NCI-H146 treated with DMSO at 0.1 percent for 48 hours (cell line): ENCODE measurements around the gene LHPP.
A peak's percentile ranks its signal among the peaks of the same experiment; 100 is the strongest.

Experiments used
- DNase-seq: peaks from one replicate; lab custom pipeline; 2025; ENCODE audit not compliant: unreplicated experiment; lab: John Stamatoyannopoulos, UW

The LHPP gene

DNA sequence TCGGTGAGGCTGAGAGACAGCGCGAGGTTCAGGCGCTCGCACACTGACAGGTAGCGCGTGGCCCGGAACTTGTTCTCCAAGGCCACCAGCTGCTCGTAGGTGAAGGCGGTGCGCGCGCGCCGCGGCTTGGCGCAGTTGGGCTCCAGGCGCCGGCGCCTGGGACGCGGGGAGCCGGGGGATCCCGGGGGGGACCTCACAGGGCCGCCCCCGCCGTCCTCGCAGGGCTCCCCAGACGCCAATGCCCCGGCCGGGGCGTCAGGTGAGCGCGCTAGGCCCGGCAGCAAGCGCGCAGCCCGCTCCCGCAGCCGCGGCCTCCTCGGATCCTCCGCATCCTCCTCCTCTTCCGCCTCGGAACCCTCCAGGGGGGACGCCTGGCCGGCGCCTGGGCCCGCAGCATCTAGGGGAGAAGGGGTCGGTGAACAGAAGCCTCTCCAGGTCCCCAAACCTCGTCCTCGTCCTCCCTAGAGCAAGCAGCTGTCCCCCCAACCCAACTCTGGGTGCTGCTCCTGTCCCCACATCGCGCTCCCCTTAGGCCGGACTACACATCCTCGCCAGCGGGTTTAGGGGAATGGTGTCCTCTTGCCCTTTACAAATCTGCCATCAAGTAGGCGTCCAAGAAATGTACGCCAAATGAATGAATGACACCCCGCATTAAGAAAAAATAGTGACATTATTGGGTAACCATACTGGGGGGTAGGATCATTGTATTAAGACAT lies 13.7 kb upstream of the LHPP start:
- DNase-seq: no peak

- DNase-seq: no peak
Observed at GRCh38 chr10:124448696-124449169, 12.9 kb upstream of the LHPP start.

- no peak for DNase-seq
Observed at GRCh38 chr10:124449170-124450011, 12.2 kb upstream of the LHPP start.

- DNase-seq: peak; percentile 33
Observed at GRCh38 chr10:124450012-124450782, 11.4 kb upstream of the LHPP start, which contains the start of gene NKX1-2. Gene NKX1-2 (minus strand): TSS chr10:124450035. CDS start chr10:124449943, 92 bp downstream.

DNA sequence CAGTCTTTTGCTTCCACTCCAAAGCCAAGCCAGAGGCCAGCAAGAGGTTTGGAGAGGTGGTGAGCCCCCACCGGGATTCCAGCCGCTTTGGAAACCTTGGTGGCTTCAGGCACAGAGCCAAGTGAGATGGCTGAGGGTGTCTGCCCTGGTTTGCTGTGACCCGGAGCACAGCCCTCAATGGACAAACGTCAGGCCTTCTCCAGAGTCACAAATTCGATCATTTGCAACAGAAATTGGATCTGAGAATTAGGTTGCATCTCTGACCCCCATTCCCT lies 10.9 kb upstream of the LHPP start:
- no peak for DNase-seq

GRCh38 chr10:124451276-124451675 lies 10.3 kb upstream of the LHPP start:
- DNase-seq: no peak

- peak; percentile 29 for DNase-seq
Observed at GRCh38 chr10:124453960-124454610, 7.5 kb upstream of the LHPP start.

DNA sequence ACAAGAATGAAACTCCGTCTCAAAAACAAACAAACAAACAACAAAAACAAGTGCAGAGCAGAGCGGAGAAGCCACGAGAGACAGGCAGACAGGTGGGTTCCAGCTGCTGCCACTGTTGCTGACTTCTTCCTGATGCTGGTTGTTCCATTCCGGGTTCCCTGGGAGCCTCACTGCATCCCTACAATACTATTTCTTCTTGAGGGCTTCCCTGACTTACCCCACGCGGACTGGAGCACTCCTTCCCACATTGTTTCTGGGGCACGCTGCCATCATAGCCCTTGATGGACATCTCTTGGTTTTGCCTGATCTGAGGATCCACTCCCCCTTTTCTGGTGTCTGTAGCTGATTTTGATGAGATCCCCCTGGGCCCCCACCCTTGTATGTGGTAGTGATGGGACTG lies 6.2 kb upstream of the LHPP start:
- DNase-seq: no peak

GRCh38 chr10:124458473-124458872 lies 3.1 kb upstream of the LHPP start:
- DNase-seq: no peak

DNA sequence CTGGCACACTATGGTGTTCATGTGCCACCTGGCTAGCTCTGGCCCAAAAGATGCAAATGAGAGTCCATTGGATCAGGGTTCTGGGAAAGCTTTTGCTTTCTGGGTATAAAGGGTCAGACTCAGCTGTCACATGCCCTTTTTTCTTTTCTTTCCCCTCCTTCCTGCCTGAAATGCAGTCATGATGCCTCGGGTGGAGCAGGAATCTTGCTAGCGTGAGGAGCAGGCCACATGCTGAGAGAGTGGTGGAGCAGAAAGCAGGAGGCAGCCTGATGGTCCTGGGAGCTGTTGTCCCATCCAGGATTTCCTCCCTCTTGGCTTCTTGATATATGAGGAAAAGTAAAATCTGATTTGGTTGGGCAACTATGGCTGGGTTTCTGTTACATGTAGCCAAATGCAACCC lies 2.7 kb upstream of the LHPP start:
- DNase-seq: no peak

DNA sequence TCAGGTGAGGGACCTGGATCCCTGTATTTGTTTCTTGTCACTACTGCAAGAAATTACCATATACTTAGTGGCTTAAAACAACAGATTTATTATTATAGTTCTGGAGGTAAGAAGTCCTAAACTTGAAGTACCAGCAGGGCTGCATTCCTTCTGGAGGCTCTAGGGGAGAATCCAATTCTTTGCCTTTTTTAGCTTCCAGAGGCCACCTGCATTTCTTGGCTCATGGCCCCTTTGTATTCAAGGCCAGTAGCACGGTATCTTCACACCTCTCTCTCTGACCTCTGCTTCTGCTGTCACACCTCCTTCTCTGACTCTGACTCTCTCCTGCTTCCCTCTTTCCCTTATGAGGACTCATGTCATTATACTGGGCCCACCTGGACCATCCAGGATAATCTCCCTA lies 2.2 kb upstream of the LHPP start:
- DNase-seq: no peak

- DNase-seq: no peak
Observed at GRCh38 chr10:124460144-124460543, 1.5 kb upstream of the LHPP start.

- DNase-seq: no peak
Observed at GRCh38 chr10:124462348-124462695, 699 bp downstream of the LHPP start.

- no peak for DNase-seq
Observed at GRCh38 chr10:124464028-124464965, 2.7 kb downstream of the LHPP start.

- DNase-seq: no peak
Observed at GRCh38 chr10:124465003-124465776, 3.6 kb downstream of the LHPP start.

DNA sequence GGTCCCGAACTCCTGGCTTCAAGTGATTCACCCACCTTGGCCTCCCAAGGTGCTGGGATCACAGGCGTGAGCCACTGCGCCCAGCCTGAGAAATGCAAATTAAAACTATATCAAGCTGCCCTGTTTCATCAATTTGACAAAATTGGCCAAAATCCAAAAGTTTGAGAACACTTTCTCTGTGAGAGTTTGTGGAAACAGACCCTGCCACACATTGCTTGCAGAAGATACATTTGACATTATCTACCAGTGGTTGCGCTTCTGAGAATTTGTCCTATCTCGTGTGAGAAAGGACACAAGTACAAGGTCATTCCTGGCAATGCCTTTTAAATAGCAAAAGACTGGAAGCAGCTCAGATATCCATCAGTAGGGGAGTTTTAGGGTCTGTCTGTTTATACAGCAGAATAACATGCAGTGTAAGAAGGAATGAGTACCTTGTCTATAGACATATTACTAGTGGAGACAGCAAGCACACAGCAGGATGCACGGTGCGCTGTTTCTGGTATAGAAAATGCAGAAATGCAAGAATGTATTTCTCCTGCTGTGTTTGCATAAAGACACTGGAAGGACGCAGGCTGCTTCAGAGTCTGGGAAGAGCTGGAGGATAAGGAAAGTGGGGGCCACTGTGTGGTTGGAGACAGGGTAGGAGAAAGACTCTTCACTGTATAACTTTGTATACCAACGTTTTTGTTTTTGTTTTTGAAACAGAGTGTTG lies 4.3 kb downstream of the LHPP start:
- no peak for DNase-seq

- DNase-seq: no peak
Observed at GRCh38 chr10:124467165-124467564, 5.5 kb downstream of the LHPP start.

GRCh38 chr10:124468624-124469023 lies 7.0 kb downstream of the LHPP start:
- no peak for DNase-seq

DNA sequence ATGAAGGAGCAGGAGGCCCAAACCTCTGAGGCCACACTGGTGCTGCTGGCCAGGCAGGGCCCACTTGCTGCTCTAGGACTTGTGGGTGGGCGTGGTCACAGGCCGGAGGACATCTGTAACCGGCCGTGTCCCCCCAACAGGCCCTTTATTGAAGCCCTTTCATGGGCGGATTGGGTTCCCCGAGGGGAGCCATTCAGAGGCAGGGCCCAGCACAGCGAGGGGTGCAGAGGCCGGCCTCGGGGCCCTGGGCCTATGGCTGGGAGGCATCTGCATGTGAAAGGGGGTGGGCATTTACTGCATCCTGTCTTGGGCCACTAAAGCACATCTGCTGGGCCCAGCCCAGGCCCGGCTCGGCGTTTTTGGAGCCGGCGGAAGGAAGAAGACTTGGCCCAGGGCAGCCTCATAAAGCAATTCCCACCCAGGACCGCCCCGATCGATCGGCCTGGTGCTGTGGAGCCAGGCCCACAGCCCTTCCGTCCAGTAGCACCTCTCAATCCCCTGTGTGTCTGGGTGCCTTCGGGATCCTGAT lies 8.4 kb downstream of the LHPP start:
- DNase-seq: no peak
